Nephron progenitor cell (in vitro differentiated cells): ENCODE results near the gene SHB.

Experiments
- DNase-seq: peaks from one replicate; pipeline ENCODE4 v3.0.0; 2021
- H3K27ac Mint-ChIP-seq: 2 replicates; pipeline ENCODE4 v1.8.0; 2021; ENCODE audit warnings: mild to moderate bottlenecking, moderate library complexity, mixed read lengths
- H3K27me3 Mint-ChIP-seq: 2 replicates; pipeline ENCODE4 v1.8.0; 2021; ENCODE audit warnings: mild to moderate bottlenecking, low read depth, mixed read lengths; ENCODE audit not compliant: poor library complexity
- H3K36me3 Mint-ChIP-seq: 2 replicates; pipeline ENCODE4 v1.8.0; 2021; ENCODE audit warnings: low read depth, mixed read lengths
- H3K4me1 Mint-ChIP-seq: 2 replicates; pipeline ENCODE4 v1.8.0; 2021; ENCODE audit warnings: mixed read lengths
- H3K4me3 Mint-ChIP-seq: 2 replicates; pipeline ENCODE4 v1.8.0; 2021; ENCODE audit warnings: mild to moderate bottlenecking, moderate library complexity, mixed read lengths
- H3K9me3 Mint-ChIP-seq: 2 replicates; pipeline ENCODE4 v1.8.0; 2021; ENCODE audit warnings: mild to moderate bottlenecking, moderate library complexity, mixed read lengths
- TF ChIP-seq, protein P1 (sequence below): fragments of 200-600 bp; sonication (generic); IDR thresholded peaks from 2 replicates; pipeline ENCODE4 v1.5.0; 2021; ENCODE audit warnings: antibody characterized with exemption

Gene SHB

GRCh38 chr9:38000332-38000731 is 68.7 kb downstream of the SHB start:
- H3K9me3 Mint-ChIP-seq, result no peaks in the 10 kb centered on the region
- no peak overlapping the region for H3K27ac Mint-ChIP-seq
- H3K27me3 Mint-ChIP-seq, result peaks cover 4% of the 10 kb centered on the region
- TF ChIP-seq, protein P1, sequence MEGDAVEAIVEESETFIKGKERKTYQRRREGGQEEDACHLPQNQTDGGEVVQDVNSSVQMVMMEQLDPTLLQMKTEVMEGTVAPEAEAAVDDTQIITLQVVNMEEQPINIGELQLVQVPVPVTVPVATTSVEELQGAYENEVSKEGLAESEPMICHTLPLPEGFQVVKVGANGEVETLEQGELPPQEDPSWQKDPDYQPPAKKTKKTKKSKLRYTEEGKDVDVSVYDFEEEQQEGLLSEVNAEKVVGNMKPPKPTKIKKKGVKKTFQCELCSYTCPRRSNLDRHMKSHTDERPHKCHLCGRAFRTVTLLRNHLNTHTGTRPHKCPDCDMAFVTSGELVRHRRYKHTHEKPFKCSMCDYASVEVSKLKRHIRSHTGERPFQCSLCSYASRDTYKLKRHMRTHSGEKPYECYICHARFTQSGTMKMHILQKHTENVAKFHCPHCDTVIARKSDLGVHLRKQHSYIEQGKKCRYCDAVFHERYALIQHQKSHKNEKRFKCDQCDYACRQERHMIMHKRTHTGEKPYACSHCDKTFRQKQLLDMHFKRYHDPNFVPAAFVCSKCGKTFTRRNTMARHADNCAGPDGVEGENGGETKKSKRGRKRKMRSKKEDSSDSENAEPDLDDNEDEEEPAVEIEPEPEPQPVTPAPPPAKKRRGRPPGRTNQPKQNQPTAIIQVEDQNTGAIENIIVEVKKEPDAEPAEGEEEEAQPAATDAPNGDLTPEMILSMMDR, result no peak
- H3K4me3 Mint-ChIP-seq, result no peak overlapping the region
- H3K4me1 Mint-ChIP-seq, result peaks cover 65% of the 10 kb centered on the region
- no peaks in the 10 kb centered on the region for H3K36me3 Mint-ChIP-seq
- DNase-seq, result no peak

- Mint-ChIP-seq H3K4me1 (peaks cover 71% of the 10 kb centered on the region), H3K9me3 (no peaks in the 10 kb centered on the region), H3K27me3 (peaks cover 6% of the 10 kb centered on the region), H3K4me3 (no peak overlapping the region), H3K27ac (peak overlapping the region; percentile 98), H3K36me3 (no peaks in the 10 kb centered on the region)
- TF ChIP-seq, protein P1, result no peak
- DNase-seq, result no peak
These were observed 69.3 kb downstream of the SHB start for GRCh38 chr9:37999588-38000189.

DNA sequence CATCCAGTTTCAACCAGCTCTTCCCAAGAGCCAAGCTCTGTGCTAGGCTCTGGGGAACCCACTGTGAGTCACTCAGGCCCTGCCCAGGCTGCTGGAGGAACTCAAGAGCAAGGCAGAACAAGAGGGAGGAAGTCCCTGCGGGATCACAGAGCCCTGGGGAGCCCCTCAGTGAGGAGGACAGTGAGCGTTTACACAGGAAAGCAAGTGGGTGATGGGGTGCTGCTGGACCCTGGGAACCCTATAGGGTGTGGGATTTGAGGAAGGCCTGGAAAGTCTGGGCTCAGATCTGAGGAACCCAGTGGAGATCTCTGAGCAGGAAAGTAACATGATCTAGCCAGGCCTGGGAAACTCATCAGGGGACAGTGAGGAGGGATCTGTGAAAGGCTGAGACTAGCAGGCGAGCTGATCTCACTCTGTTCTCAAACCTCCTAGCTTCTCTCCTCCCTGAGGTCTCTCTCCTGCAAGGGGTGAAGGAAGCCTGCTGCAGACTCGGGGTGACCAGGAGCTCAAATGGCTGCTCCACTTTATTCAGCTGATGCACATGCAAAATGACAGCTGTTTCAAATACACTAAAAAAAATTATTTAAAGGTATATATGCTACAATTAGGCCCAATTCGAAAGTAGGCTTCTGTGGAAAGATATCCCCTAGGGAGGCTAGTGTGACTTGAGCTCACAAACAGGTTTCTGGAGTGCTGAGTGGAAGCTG is 70.0 kb downstream of the SHB start:
- H3K4me1 Mint-ChIP-seq, result peaks cover 76% of the 10 kb centered on the region
- H3K36me3 Mint-ChIP-seq, result no peaks in the 10 kb centered on the region
- no peak for DNase-seq
- peak overlapping the region; percentile 28 for H3K4me3 Mint-ChIP-seq
- H3K27me3 Mint-ChIP-seq, result peaks cover 10% of the 10 kb centered on the region
- peak overlapping the region; percentile 98 for H3K27ac Mint-ChIP-seq
- TF ChIP-seq, protein P1, result no peak
- H3K9me3 Mint-ChIP-seq, result no peaks in the 10 kb centered on the region

DNA sequence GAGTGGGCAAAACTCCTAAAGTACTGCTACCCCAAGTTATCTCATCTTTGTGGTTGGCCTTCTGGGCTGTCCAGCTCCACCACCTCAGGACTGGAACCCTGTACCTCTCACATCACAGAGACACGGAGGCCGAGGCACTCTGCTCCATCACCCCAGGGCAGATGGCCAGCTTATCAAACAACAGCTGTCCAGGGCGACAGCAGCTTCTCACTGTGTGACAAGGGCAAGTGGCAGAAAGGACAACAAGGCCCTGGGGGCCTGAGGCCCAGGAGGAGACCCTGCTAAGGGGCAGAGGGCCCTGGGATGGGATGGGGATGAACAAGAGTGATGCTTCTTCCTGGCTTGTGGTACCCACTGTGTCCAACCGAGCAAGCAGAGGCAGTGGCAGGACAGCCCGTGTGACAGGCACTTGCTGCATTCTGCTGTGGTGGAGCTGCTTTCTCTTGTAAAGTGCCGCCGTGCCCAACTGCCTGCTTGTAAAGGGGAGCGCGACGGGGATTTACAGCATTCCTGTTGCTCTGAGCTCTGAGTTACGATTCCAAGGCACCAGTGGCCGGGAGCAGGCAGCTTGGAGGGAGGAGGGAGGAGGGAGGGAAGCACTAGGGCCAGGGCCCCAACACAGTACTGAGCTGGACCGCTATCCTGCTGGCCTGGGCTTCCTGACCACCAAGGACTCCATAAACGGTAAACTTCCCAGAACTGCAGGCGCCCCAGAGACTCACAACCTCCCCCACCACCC is 71.2 kb downstream of the SHB start:
- Mint-ChIP-seq H3K4me1 (peaks cover 72% of the 10 kb centered on the region), H3K27me3 (peaks cover 13% of the 10 kb centered on the region), H3K27ac (no peak overlapping the region), H3K4me3 (no peak overlapping the region), H3K9me3 (no peaks in the 10 kb centered on the region), H3K36me3 (no peaks in the 10 kb centered on the region)
- DNase-seq, result peak; percentile 63
- TF ChIP-seq, protein P1, result no peak

DNA sequence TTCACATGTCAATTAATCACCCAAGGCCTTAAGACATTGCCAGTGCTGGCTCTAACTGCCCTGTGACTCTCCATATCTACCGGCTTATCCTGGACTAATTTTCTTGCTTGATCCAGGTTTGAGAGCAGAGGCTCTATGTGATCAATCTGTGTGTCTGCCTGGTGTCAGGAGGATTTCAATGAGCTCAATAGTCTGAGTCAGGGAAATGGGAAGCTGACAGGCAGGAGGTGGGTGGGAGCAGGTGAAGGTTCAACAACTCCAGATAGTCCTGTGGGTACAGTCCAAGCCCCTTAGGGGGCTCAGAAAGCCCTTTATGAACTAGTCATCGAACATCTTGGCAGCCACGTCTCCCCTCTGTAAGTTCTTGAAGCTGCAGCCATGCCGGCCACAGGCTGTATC is 72.2 kb downstream of the SHB start:
- peaks cover 13% of the 10 kb centered on the region for H3K27me3 Mint-ChIP-seq
- no peak for DNase-seq
- H3K36me3 Mint-ChIP-seq, result no peaks in the 10 kb centered on the region
- TF ChIP-seq, protein P1, result no peak
- H3K9me3 Mint-ChIP-seq, result no peaks in the 10 kb centered on the region
- peaks cover 65% of the 10 kb centered on the region for H3K4me1 Mint-ChIP-seq
- peak overlapping the region; percentile 29 for H3K27ac Mint-ChIP-seq
- peak overlapping the region; percentile 6 for H3K4me3 Mint-ChIP-seq
